Measurements from ENCODE around the gene EXOSC1.

DNA sequence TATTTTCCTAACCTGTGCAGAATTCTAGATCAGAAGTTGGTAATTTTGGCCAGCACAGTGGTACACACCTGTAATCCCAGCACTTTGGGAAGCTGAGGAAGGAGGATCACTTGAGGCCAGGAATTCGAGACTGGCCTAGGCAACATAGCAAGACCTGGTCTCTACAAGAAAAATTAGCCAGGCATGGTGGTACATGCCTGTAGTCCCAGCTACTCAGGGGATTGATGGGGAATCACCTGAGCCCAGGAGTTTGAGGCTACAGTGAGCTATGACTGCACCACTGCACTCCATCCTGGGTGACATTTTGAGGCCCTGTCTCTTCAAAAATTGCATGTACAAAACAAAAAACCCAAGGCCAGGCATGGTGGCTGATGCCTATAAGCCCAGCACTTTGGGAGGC is 11.2 kb downstream of the EXOSC1 start:
- TF ChIP-seq, protein P1, sequence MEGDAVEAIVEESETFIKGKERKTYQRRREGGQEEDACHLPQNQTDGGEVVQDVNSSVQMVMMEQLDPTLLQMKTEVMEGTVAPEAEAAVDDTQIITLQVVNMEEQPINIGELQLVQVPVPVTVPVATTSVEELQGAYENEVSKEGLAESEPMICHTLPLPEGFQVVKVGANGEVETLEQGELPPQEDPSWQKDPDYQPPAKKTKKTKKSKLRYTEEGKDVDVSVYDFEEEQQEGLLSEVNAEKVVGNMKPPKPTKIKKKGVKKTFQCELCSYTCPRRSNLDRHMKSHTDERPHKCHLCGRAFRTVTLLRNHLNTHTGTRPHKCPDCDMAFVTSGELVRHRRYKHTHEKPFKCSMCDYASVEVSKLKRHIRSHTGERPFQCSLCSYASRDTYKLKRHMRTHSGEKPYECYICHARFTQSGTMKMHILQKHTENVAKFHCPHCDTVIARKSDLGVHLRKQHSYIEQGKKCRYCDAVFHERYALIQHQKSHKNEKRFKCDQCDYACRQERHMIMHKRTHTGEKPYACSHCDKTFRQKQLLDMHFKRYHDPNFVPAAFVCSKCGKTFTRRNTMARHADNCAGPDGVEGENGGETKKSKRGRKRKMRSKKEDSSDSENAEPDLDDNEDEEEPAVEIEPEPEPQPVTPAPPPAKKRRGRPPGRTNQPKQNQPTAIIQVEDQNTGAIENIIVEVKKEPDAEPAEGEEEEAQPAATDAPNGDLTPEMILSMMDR (conservative IDR thresholded peaks at IDR 0.05) = no peak
- TF ChIP-seq ZFX (IDR thresholded peaks at IDR 0.05) = no peak

All from C4-2B (cell line).